Hippocampal formation (tissue), 2 donors: ENCODE results near the gene ACVR1B.

Experiments
- DNase-seq, 2 donors: peaks; one replicate each; lab custom pipeline; 2025; lab: John Stamatoyannopoulos, UW

ACVR1B gene

GRCh38 chr12:52004042-52004648 lies 52.6 kb downstream of the ACVR1B start:
- DNase-seq: peak; percentile 61 to 69

GRCh38 chr12:52005218-52005902 lies 53.9 kb downstream of the ACVR1B start:
- DNase-seq: peak in 1 of 2 donors; percentile 27

DNA sequence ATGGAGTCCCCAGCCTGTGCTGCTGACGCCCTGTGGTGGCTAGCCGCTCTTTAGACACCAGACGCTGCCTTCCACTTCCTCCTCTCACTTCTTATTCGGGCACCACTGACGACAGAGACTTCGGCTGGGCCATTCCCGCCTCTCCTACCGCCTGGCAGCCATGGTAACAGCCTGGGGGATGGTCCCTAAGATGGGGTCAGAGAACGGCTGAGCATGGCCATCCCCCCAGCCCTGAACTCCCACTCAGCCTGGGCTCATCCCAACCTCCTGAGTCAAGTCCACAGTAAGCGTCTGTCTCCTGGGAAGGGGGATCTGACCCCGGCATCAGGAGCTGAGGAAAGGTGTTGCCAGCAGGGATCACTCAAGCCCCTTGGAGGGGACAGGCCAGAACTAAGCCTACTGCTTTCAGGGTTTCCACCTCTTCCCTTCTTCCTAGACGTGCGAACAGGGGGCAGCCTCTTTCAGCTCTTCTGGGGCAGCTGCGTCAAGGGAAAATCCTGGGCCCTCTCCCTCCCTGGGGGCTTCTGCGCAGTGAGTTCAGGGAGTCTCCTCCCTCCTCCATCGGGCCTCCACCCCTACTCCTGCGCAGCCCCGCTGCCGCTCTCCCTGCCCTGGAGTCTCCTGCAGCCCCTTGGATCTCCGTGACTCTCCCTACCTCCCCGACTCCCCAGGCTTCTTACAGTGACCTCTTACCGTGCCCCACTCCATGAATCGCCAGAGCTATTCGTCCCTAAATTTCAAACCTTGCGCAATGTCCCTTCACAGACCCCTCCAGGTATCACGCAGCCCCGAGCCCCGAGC lies 54.6 kb downstream of the ACVR1B start:
- no peak for DNase-seq

- DNase-seq: no peak
Observed at GRCh38 chr12:52006726-52007157, 55.2 kb downstream of the ACVR1B start, which contains the start of gene TAMALIN. Gene TAMALIN (plus strand): TSS chr12:52006946. CDS start chr12:52007020, 74 bp downstream.

DNA sequence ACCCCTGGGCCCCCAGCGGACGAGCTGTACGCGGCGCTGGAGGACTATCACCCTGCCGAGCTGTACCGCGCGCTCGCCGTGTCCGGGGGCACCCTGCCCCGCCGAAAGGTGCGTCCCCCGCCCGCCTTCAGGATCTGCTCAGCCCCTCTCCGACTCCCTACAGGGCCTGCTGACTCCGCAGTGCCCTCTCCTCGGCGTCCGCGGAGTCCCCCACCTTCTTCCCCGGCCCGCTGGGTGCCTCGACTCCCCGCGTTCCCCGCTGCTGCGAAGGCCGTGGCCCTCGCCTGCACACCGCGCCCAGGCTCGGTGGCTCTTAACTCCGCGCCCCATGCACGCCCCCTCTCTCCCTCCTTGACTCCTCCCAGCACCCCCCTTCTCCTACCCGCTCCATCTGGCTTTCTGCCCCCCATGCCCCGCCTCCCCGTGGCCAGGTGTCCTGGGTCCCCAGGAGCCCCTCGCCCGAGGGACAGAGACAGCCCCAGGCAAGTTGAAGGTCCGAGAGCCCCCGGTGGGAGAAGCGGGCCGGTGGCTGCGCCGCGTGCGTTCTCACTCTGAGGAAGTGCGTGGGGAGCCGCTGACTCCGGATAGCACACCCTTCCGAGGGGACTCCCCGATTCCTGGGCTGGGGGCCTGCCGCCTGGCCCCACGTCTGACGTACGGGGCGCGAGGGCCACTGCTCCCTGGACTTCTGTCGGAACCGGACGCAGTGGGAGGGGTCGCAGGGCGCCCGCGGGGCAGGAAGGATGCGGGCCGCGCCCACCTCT lies 55.8 kb downstream of the ACVR1B start:
- DNase-seq: no peak

- no peak for DNase-seq
Observed at GRCh38 chr12:52007982-52008510, 56.5 kb downstream of the ACVR1B start.

DNA sequence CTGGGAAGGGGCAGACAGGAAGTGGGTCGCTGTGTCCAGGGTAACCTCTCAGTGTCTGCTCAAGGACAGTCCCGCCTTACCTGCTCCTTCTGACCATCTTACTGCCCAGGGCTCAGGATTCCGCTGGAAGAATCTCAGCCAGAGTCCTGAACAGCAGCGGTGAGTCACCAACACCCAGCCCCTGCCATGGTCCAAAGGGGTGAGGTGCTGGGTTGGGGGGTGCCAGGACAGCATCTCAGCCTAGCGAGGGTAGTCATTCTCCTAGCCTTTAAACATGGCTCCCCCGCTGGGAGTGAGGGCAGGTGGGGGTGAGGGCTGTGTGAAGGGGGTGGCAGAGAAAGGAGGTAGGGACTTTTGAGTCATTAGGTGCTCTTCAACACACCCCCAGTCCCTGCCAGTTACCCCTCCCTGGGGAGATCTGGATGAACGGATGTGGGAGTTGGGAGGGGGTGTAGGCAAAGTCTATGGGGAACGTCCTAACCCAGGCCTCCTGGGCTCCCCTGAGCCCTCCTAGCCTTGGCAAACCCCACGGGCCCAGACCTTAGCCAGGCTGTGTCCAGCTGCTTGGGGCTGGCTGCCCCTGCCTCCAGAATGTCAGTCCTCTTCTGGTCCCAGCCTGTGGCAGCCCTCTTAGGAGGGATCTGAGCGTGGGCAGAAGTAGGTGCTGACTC lies 57.7 kb downstream of the ACVR1B start:
- no peak for DNase-seq

DNA sequence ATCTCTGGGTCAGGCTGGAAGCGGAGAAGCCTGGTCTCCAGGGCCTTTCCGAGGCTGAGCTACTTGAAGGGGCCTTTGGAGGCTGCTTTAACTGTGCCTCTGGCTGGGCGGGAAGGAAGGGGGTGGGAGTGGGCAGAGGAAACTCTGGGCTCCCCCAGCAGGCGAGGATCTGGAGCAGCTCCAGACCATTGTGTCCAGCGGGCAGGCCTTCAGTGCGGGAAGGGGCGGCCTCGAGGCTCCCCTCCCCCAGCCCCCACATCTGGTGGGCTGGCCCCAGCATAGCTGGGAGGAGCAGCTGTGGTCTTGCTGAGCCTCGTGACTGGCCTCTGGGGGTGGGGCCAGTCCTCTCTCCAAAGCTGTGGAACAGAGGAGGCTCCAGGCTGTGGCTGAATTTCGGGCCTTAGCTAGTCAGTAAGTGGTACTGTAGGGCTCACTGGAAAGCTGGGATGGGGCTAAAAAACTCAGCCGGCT lies 58.7 kb downstream of the ACVR1B start:
- peak; percentile 67 to 69 for DNase-seq

DNA sequence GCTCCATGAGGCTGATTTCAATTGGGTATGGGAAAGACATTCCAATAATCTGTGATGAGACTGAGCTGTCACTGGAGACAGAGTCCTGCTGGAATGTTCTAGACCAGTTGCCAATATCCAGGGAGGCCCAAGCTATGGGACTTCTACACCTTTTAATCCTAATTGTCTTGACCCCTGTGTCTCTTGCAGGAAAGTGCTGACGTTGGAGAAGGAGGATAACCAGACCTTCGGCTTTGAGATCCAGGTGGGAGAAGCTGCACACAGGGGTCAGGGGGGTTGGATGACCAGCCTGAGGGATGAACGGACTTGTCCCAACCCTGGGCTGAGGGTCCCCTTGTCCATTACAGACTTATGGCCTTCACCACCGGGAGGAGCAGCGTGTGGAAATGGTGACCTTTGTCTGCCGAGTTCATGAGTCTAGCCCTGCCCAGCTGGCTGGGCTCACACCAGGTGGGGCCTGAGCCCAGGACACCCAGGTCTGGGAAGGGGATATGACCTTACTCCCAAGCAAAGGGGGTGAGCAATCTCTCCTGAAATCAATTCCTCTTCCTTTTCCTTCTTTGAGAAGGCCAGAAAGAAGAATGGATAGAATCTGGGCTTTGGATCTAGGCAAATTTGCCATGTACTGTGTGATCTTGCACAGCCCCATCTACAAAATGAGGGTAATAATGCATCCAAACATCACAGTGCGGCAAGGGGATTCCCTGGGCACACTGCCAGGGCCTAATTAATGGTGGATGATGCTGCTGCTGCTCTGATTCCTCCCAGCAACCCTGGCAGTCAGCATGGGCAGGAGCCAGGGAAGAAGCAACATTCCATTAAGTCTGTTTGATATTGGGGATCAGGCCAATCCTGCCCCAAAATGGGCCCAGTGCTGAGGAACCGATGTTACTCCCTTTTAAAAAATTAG lies 59.4 kb downstream of the ACVR1B start:
- no peak for DNase-seq

- DNase-seq: no peak
Observed at GRCh38 chr12:52011602-52012214, 60.2 kb downstream of the ACVR1B start.

- no peak for DNase-seq
Observed at GRCh38 chr12:52013626-52014310, 62.3 kb downstream of the ACVR1B start.

DNA sequence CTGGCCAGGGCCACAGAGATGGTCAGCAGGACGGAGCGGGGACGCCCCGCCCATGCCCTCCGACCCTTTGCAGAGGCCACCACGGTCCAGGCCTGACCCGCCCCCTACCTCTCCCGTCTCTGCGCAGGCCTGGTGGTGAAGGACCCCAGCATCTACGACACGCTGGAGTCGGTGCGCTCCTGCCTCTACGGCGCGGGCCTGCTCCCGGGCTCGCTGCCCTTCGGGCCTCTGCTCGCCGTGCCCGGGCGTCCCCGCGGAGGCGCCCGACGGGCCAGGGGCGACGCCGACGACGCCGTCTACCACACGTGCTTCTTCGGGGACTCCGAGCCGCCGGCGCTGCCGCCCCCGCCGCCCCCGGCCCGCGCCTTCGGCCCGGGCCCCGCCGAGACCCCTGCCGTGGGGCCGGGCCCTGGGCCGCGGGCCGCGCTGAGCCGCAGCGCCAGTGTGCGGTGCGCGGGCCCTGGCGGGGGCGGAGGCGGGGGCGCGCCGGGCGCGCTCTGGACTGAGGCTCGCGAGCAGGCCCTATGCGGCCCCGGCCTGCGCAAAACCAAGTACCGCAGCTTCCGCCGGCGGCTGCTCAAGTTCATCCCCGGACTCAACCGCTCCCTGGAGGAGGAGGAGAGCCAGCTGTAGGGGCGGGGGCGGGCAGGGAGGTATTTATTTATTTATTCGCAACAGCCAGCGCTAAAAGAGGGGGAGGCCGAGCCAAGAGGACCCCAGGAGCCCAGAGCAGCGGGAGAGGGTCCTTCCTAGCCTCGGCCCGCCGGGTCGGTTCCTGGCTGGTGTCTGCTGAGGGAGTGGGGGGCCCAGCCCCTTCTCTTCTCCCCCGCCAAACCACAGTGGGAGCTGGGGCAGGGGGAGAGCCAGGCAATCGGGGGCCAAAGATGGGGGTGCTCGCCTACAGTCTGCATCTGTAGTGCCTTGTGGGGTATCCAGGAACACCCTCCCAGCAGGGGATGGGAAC lies 63.4 kb downstream of the ACVR1B start:
- DNase-seq: no peak

DNA sequence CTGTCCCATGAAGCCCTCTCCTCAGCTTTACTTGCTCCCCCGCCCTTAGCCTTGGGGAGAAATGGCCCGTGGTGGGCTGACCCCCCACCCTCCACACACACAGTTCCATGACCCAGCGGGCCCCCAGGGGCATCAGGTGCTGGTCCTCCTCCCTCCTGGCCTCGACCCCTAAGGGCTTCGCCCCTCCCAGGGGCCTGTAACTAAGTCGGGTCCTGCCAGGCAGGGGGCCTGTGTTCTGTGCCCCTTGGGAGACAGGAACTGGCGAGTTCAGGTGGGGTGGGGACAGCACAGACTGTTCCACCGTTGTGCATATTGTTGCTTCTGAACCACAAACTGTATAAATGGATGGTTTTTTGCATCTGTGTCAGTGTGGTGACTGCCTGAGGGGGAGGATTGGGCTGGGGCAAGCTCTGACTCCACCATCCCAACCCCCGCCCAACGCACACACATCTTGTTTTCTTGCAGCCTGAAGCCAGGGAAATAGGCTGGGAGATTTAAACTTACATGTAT lies 64.1 kb downstream of the ACVR1B start:
- DNase-seq: no peak

DNA sequence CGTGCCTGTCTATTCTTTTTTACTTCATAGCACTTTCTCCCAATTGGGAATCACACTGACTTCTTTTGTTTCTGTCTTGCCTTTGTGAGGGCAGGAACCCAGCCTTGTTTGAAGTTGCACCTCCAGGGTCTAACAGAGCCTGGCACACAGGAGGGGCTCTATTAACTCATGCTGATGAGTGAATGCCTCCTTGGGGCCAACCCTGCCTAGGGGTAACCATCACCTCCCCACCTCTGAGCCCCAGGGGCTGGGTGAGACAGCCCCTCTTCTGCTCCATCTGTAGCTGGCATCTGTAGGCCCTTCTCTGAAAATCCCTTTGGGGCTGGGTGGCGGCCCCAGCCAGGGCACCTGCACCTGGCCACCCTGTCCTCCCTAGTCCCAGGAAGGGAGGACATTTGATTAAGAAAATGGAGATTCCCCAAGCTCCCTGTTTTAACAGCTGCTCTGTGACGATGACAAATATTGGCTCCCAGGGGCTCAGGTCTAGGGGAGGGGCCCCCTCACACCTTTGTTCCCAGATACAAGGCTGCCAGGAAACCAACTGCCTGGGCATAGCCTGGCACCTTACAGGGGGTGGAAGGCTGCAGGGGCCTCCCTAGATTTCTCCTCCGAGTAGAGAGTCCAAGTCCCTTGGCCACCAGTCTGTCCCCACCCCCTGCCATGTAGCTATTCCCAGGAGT lies 67.1 kb downstream of the ACVR1B start:
- DNase-seq: no peak

- peak in 1 of 2 donors; percentile 17 for DNase-seq
Observed at GRCh38 chr12:52019113-52019770, 67.7 kb downstream of the ACVR1B start.
